Measurements from ENCODE around the gene FLT1.

FLT1 gene

GRCh38 chr13:28459911-28460310, 35.0 kb downstream of the FLT1 start:
- no peaks in the 10 kb centered on the region for H3K4me1 ChIP-seq (ENCODE audit: control insufficient read depth, insufficient read depth, low read length)
- peaks cover 0 to 30% of the 10 kb centered on the region in 2 experiments; a peak in 2 of 3 replicates for H3K36me3 ChIP-seq (ENCODE audit: control insufficient read depth in 2 of 2, insufficient read depth in 1 of 2, low read length in 2 of 2)
- no peak overlapping the region for H3K27ac ChIP-seq (ENCODE audit: extremely low read depth, low read depth, low read length)
- CTCF ChIA-PET, result no interaction called here
- H3K4me3 ChIP-seq (ENCODE audit: low read depth, low read length), result no peak overlapping the region
- no peak for TF ChIP-seq ZNF449 (tag by site-specific recombination; IDR thresholded peaks at IDR 0.05)
- TF ChIP-seq KLF9 (tag by site-specific recombination; IDR thresholded peaks at IDR 0.05; ENCODE audit: low read depth), result no peak
- no peak for TF ChIP-seq HOXD13 (CRISPR knock-in tag; IDR thresholded peaks at IDR 0.05; ENCODE audit: borderline replicate concordance)
- no peak for TF ChIP-seq ZNF596 (tag by site-specific recombination; IDR thresholded peaks at IDR 0.05)
- no peak for TF ChIP-seq GLIS1 (tag by site-specific recombination; IDR thresholded peaks at IDR 0.05)
- TF ChIP-seq ZNF704 (tag by site-specific recombination; IDR thresholded peaks at IDR 0.05), result no peak
- TF ChIP-seq FEZF1 (tag by site-specific recombination; IDR thresholded peaks at IDR 0.05), result no peak
- no peak for TF ChIP-seq ZNF223 (tag by site-specific recombination; IDR thresholded peaks at IDR 0.05)
- TF ChIP-seq WT1 (tag by site-specific recombination; IDR thresholded peaks at IDR 0.05), result no peak
- no peak for TF ChIP-seq ZNF624 (tag by site-specific recombination; IDR thresholded peaks at IDR 0.05)
- no peak for TF ChIP-seq ZNF548 (tag by site-specific recombination; IDR thresholded peaks at IDR 0.05)
- POLR2A ChIA-PET, result no interaction called here
- no peaks in the 10 kb centered on the region for H3K9me3 ChIP-seq (ENCODE audit: control insufficient read depth, insufficient read depth, low read depth, low read length)

- CTCF ChIA-PET, result no interaction called here
- Histone ChIP-seq H3K4me3 (ENCODE audit: low read depth, low read length) (no peak overlapping the region), H3K9me3 (ENCODE audit: control insufficient read depth, insufficient read depth, low read depth, low read length) (no peaks in the 10 kb centered on the region), H3K36me3 (ENCODE audit: control insufficient read depth in 2 of 2, insufficient read depth in 1 of 2, low read length in 2 of 2) (peaks cover 0 to 32% of the 10 kb centered on the region in 2 experiments; a peak in 2 of 3 replicates), H3K27ac (ENCODE audit: extremely low read depth, low read depth, low read length) (no peak overlapping the region), H3K4me1 (ENCODE audit: control insufficient read depth, insufficient read depth, low read length) (no peaks in the 10 kb centered on the region)
- POLR2A ChIA-PET, result no interaction called here
- TF ChIP-seq MEIS1 (CRISPR knock-in tag; IDR thresholded peaks at IDR 0.05; ENCODE audit: borderline replicate concordance) (no peak), ZBTB21 (tag by site-specific recombination; IDR thresholded peaks at IDR 0.05) (no peak), ZNF280D (tag by site-specific recombination; IDR thresholded peaks at IDR 0.05) (no peak), ZNF704 (tag by site-specific recombination; IDR thresholded peaks at IDR 0.05) (no peak), ZNF398 (tag by site-specific recombination; IDR thresholded peaks at IDR 0.05) (no peak), ZNF37A (tag by site-specific recombination; IDR thresholded peaks at IDR 0.05) (no peak), ZNF148 (tag by site-specific recombination; IDR thresholded peaks at IDR 0.05; ENCODE audit: borderline replicate concordance) (no peak), ZNF544 (tag by site-specific recombination; IDR thresholded peaks at IDR 0.05) (no peak)
Observed at GRCh38 chr13:28458608-28459007, 36.3 kb downstream of the FLT1 start.
